GM19455 (cell line): ENCODE data around the gene CPN2.

Experiments used
- ATAC-seq: cut with Tn5 transposase; IDR thresholded peaks from one replicate; pipeline ENCODE4 v1.9.1; 2021; ENCODE audit not compliant: unreplicated experiment

The CPN2 gene

DNA sequence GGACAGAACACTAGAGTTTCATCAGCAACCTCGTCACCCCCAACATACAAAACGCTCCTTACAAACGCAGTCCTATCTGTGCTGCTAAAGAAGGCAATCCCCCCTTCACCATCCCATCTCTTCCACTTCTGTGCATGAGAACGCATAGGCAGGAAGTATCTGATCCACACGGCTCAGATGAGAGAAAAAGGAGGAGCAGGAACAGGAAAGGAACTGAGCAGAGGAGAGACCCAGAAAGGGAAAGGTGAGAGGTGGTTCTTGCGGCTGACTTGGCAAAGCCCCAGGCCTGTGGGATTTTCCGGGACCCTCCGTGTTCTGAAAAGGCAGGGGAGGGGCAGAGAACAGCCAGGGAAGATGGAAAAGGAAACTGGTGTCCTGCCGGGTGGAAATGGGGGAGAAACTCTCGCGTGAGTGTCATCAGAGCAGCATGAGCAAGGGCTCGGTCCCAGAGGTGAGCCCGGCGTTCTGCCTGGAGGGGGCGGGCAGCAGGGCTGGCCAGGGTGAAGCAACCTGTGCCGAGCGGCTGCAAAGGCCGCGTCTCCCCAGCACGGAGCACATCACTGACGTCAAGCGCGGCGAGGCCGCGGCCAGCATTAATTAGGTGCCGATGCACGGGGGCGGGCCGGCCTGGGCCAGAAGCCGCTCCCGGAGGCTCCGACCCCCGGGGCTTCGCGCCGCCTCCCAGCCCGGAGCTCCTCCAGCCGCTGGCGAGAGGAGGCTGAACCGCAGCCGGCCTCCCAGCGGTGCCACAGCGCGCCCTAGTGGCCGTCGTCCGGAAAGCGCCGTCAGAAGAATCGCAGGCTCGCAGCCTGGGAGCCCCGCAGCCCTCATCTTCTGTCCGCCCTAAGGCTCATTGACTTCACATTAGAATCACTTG is 35.8 kb downstream of the CPN2 start:
- ATAC-seq, result peak; percentile 90

- no peak for ATAC-seq
Observed at GRCh38 chr3:194314388-194315068, 36.6 kb downstream of the CPN2 start.

DNA sequence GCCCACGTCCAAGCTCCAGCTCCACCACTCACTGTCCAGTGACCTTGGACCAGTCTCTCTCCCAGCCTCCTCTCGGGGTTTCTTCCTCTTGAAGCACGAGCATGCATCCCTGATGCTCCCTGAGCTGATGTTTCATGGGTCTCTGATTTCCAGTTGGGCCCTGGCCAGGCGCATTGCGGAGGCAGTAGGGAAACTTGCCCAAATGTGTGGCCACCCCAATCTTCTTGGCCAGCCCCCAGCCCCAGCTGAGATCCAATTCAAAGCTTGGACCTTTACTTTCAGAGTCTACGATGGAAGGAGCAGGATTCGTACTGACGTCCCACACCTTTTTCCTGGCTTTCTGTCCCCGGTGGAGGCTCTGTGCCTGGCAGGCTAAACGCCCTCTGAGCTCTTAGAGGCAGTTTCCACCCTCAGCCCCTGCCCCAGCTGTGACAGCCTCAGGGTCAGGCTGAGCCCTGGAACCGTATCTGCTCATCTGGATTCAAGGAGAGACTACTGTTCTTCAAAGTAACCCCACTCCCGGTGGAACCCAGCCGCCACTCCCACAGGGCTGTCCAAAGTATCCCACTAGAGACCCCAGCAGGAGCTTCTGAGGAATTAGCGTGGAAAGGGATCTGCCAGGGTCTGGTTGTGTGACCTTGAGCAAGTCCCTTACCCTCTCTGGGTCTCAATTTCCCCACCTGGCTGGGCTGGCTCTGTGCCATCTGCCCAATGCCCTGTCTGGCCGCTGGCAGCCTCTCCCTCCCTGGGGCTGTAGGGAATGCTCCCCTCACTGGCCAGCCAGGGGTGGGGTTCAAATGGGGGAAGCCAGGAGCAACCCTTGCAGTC is 37.4 kb downstream of the CPN2 start:
- ATAC-seq, result no peak

- ATAC-seq, result no peak
Observed at GRCh38 chr3:194312743-194313281, 38.3 kb downstream of the CPN2 start.

DNA sequence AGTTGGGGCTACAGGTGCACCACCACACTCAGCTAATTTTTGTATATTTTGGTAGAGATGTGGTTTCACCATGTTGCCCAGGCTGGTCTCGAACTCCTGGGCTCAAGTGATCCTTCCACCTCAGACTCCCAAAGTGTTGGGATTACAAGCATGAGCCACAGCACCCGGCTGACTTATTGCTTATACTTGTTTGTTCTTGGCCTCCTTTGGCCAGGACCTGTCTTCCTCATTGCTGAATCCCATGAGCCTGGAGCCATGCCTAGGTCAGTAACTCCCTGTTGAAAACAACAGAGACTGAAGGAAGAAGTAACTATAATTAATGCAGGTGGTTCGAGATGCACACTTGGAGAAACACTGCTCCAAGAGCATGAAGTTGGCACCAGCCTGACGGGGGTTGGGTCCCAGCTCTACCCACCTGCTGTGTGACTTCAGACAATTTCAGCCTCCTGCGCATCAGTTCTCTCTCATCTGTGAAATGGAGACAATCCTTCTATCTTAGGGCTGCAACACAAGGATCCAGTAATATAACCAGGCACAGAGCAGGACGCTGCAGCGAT is 38.9 kb downstream of the CPN2 start:
- no peak for ATAC-seq

GRCh38 chr3:194311000-194311399 is 40.1 kb downstream of the CPN2 start:
- ATAC-seq, result no peak

DNA sequence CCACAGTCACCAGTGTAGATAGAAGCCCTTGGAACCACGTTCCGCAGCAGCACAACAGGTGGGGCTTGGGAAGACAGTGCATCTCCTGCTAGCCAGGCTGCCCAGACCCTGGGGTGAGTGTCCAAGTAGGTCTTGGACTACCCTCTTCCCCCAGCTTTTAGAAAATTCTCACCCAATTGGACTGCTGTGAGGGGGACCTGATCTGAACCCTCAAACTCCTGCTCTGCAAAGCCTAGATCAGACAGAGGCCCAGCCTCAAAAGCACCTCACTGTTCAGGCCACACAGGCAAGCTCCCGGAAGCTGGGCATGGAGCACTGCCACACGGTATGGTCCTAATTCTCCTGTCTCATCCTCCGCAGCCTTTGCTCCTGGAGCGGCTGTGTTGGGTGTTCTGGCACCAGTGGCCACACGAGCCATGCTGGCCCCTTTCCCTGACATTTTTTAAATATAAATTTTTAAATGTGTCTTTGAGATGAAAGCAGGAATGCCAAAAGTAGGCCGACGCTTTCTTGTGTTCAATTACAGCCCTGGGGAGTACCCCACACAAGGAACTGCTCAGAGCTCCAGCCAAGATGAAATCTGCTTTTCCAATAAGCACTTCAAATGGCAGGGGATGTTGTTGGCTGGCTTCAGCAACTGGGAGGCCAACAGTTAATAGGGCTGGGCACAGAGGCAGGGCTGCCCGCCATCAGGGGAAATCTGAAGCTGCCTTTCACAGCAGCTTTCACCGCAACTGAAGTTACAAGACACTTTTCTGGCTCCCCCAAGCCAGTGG is 40.9 kb downstream of the CPN2 start:
- no peak for ATAC-seq

DNA sequence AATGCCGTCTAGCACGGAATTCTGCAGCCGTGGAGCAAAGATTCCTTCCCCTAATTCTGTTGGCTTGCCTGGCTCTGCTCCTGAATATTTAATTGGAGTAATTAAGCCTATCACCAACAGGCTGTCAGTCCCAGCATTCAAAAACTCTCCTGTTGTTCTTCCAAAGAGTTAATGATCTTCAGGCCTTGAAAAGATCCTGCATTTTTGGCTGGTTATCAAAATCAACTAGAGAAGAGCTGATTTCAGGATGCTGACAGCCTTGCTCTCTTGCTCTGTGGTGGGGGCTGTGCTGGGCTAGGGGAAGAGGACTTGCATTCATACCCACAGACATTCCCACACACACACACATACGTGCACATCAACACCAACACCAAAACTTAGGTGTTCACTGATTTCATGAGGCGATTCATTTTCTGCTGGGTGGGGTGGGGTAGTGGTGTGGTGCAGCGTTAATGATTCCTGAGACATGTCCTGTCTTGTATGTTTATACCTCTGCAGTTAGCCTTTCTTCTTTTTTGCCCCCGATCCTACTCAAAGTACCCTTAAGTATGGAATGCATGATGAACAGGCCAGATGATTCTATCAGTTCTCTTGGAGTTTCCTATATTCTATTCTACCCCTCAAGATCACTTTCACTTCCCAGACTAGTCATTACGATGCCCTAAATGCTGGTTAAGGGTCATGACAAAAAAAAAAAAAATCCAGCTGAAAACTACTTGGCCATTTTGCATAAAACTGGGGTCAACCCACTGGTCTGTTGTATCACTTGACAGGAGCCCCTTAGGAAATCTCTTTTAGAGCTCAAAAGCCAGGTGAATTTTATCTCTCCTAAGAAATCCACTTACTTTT is 42.3 kb downstream of the CPN2 start:
- ATAC-seq, result no peak

DNA sequence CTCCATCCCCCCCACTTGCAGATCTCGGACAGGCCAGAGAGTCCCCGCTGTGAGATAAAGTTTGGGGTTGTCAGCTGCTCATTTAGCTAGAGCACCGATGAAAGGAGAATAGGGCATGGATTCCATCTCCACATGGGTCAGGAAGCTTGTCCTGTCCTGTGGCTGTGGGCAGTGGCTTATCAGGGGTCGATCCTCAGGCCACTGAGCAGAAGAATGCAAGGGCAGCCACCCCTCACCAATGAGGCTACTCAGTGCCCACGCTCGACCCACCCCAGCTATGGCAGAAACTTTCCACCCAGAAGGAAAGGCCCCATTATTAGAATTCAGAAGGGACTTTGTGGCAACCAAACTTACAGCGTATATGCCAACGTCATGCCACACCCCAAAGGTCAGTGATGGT is 43.3 kb downstream of the CPN2 start:
- ATAC-seq, result peak; percentile 4

- ATAC-seq, result peak; percentile 54
Observed at GRCh38 chr3:194306771-194307640, 44.1 kb downstream of the CPN2 start.

DNA sequence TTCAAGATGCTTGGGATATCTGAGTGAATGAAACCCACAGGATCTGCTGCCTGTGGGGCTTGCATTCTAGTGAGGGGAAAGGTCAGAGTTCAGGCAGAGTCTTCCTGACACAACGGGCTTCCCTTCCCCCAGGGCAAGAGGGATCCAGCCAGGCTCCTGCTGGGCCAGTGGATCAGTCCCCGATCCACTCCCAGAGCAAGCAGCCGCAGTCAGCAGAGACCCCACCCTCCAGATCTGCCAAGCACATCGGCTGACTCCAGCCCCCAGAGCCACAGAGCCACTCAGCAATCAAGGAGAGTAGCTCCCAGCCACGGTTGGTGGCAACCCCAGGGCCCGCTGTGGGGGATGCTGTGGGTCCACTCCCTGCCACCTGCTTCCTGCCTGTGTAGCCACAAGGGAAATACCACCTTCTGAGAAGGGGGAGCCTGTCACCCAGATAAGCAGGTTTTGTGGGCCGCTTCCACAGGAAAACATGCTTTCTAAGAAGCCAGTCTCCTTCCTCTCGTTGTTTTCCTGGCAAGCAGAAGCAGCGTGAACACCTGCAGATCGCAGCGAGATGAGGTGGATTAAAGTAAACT is 44.9 kb downstream of the CPN2 start:
- ATAC-seq, result peak; percentile 46

DNA sequence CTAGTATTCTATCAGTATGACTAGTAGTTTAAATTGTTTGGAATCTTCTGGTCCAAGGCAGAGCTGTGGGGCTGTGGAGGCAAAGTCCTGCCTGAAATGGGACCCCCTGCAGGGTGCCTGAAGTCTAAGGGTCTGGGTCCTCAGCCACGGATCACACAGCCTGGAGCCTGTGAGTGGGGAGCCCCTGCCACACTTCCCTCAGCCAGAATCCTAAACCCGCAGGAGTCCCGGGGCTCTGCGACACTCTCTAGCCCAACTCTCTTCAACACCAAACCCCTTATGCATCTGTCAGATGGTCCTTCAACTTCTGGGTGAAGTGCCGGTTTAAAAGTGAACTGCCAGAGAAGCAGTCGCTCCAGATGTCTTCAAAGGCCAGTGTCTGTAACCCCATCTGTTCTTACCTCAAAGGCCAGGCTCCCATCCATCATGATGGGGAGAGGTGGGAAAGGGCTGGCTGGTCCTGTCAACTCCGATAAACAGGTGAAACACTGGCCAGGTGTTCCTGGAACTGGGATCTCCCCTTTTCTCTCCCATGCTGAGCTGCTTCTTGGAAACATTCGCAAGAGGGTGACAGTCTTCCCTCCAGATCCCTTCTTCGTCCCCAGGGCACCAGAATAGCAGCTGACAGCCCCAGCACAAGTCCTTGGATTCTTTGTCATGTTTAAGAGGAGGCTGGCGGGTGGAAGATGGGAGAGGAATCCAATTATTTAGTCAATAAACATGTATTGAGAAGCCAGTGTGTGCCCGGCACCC is 45.6 kb downstream of the CPN2 start:
- no peak for ATAC-seq

DNA sequence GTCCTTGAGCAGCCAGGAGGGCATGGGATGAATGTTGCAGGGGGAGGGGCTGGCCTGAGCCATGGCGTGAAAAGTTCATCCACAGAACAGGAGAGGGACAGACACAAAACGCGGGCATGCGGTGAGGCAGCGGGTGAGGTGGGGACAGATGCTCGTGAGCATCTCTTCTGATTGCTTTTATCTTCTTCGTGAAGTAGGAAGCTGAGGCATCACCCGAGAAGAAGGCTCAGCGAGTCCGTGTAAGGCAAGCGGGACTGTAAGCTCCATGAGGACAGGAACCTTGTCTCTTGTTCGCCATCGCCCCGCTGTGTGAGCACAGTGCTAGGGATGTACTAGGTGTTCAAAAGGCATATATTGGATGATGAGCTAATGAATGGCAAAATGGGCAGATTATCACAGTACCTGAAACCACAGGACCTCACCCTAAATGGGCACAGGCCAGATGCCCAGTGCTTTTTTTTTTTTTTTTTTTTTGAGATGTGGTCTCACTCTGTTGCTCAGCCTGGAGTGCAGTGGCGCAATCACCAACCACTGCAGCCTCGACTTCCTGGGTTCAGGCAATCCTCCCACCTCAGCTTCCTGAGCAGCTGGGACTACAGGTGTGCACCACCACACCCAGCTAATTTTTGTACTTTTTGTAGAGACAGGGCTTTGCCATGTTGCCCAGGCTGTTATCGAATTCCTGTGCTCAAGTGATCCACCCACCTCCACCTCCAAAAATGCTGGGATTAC is 46.8 kb downstream of the CPN2 start:
- no peak for ATAC-seq

GRCh38 chr3:194303749-194304148 is 47.4 kb downstream of the CPN2 start:
- no peak for ATAC-seq

DNA sequence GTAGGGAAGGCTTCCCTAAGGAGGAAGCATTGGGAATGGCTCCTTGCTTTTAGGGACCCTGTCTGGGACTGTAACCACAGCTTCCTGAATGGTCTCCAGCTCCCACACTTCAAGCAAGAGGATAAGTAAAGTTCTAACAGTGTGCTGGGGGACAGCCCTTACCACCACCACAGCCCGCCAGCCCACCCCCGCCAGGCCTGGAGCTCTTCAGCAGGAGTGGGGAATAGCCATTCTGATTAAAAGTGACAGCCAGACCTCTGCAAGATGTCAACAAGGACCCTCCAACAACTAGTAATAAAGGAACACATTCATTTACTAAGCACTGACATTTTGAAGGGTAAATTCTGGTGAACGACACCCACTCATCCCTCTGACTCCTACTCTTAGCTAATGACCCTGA is 49.4 kb downstream of the CPN2 start:
- ATAC-seq, result no peak

DNA sequence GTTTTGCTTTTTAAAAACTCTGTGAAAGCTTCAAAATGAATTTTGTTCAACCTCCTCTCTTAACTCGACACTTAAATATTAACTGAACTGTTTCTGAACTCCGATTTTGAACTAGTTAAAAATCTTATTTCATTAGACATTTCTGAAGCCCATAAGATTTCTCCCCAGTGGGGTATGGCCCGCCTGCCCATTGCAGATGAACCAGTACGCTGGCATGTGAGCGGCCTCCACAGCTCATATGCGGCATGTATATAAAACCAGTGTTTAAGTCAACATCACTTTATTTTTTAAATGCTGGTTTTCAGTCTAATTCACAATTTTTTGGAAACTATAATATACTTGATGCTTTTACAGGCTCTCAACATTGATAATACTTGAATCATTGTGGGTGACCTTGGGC is 50.2 kb downstream of the CPN2 start:
- no peak for ATAC-seq

GRCh38 chr3:194300382-194300758 is 50.8 kb downstream of the CPN2 start:
- ATAC-seq, result no peak
